Measurements from ENCODE around the gene B4GALT3. TPM values are rescaled to one million over a fixed set of nuclear protein-coding genes. Genes with fewer than 3 reads are reported as not detected.
A peak's percentile ranks its signal among the peaks of the same experiment; 100 is the strongest.

Gene B4GALT3
- total RNA-seq, 1 donor from 2014 or later, result 23.0 TPM

GRCh38 chr1:161164901-161165610 is 12.3 kb downstream of the B4GALT3 start:
- no peaks in the 10 kb centered on the region for H3K27me3 Mint-ChIP-seq (ENCODE audit: low read depth)

DNA sequence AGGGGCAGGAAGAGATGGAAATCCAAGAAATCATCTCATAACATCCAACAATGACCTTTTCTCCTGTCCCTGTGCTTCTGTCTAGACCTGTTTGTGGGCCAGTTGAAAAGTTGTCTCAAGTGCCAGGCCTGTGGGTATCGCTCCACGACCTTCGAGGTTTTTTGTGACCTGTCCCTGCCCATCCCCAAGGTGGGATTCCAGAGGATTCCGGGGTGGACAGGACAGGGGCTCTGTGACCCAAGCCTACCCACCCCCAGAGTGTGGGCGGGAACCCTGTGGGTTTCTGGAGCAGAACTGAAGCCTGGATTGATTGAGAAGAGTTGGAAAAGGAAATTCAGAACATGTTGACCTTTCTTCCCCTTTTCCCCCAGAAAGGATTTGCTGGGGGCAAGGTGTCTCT is 13.5 kb downstream of the B4GALT3 start:
- peak overlapping the region; percentile 38 for H3K27ac Mint-ChIP-seq (ENCODE audit: unreplicated experiment)
- H3K4me3 Mint-ChIP-seq (ENCODE audit: unreplicated experiment), result no peak overlapping the region
- no peak for TF ChIP-seq CTCF (IDR thresholded peaks at IDR 0.05)
- DNase-seq (ENCODE audit: low spot score), result no peak
- H3K4me1 Mint-ChIP-seq (ENCODE audit: low read depth), result peaks cover 56% of the 10 kb centered on the region
- H3K27me3 Mint-ChIP-seq (ENCODE audit: low read depth), result no peaks in the 10 kb centered on the region
- H3K36me3 Mint-ChIP-seq (ENCODE audit: low read depth), result peaks cover 8% of the 10 kb centered on the region
- no peaks in the 10 kb centered on the region for H3K9me3 Mint-ChIP-seq (ENCODE audit: low read depth)

More at GRCh38 chr1:161164901-161165610, 12.3 kb downstream of the B4GALT3 start:
- no peak for TF ChIP-seq CTCF (IDR thresholded peaks at IDR 0.05)
- Mint-ChIP-seq H3K4me3 (ENCODE audit: unreplicated experiment) (peak overlapping the region; percentile 89), H3K4me1 (ENCODE audit: low read depth) (peaks cover 47% of the 10 kb centered on the region), H3K27ac (ENCODE audit: unreplicated experiment) (peak overlapping the region; percentile 99), H3K36me3 (ENCODE audit: low read depth) (peaks cover 11% of the 10 kb centered on the region), H3K9me3 (ENCODE audit: low read depth) (no peaks in the 10 kb centered on the region)
- DNase-seq (ENCODE audit: low spot score), result no peak

- Mint-ChIP-seq H3K9me3 (ENCODE audit: low read depth) (no peaks in the 10 kb centered on the region), H3K4me1 (ENCODE audit: low read depth) (peaks cover 54% of the 10 kb centered on the region), H3K27me3 (ENCODE audit: low read depth) (no peaks in the 10 kb centered on the region), H3K27ac (ENCODE audit: unreplicated experiment) (peak overlapping the region; percentile 74), H3K36me3 (ENCODE audit: low read depth) (peaks cover 8% of the 10 kb centered on the region), H3K4me3 (ENCODE audit: unreplicated experiment) (no peak overlapping the region)
- DNase-seq (ENCODE audit: low spot score), result peak; percentile 75
- TF ChIP-seq CTCF (IDR thresholded peaks at IDR 0.05), result no peak
Observed at GRCh38 chr1:161162806-161163205, 14.5 kb downstream of the B4GALT3 start.

DNA sequence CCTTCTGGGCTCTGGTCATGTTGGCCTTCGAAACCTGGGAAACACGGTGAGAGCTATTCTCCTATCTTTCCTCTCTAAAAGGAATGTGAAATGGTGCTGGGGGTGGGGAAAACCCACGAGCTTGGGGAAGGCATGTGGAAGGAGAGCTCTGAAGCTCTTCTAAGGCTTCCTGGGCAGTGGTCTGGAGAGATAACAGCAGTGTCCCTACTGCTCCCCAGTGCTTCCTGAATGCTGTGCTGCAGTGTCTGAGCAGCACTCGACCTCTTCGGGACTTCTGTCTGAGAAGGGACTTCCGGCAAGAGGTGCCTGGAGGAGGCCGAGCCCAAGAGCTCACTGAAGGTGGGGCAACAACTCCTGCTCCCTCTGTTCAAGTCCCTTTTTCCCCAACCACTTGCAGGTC is 15.3 kb downstream of the B4GALT3 start:
- H3K4me3 Mint-ChIP-seq (ENCODE audit: unreplicated experiment), result no peak overlapping the region
- no peaks in the 10 kb centered on the region for H3K9me3 Mint-ChIP-seq (ENCODE audit: low read depth)
- H3K4me1 Mint-ChIP-seq (ENCODE audit: low read depth), result peaks cover 48% of the 10 kb centered on the region

DNA sequence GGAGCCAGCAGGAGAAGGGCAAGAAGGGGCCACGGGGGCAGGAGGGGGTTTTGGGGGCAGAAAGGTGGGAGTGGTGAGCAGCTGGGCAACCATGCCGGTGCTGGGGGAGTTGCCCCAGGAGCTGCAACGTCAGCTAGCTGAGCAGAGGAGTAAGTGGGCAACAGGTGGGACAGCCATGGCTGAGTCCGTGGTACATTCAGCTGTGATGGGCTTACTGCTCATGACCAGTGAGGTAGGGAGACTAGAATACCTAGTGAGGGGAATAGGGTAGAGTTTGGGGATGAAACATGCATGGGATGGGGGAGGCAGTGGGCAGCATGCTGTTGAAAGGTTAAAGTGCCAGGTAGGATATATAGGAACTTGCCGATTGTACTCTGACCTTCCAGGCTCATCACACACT is 15.7 kb downstream of the B4GALT3 start:
- no peak for TF ChIP-seq CTCF (IDR thresholded peaks at IDR 0.05)
- Mint-ChIP-seq H3K27me3 (ENCODE audit: low read depth) (no peaks in the 10 kb centered on the region), H3K4me3 (ENCODE audit: unreplicated experiment) (no peak overlapping the region), H3K9me3 (ENCODE audit: low read depth) (no peaks in the 10 kb centered on the region), H3K27ac (ENCODE audit: unreplicated experiment) (no peak overlapping the region), H3K4me1 (ENCODE audit: low read depth) (peaks cover 46% of the 10 kb centered on the region), H3K36me3 (ENCODE audit: low read depth) (peaks cover 13% of the 10 kb centered on the region)
- no peak for DNase-seq (ENCODE audit: low spot score)

More for the DNA sequence above, 15.3 kb downstream of the B4GALT3 start:
- no peak overlapping the region for H3K27ac Mint-ChIP-seq (ENCODE audit: unreplicated experiment)
- DNase-seq (ENCODE audit: low spot score), result peak; percentile 67
- H3K36me3 Mint-ChIP-seq (ENCODE audit: low read depth), result peaks cover 12% of the 10 kb centered on the region
- TF ChIP-seq CTCF (IDR thresholded peaks at IDR 0.05), result no peak
- no peaks in the 10 kb centered on the region for H3K27me3 Mint-ChIP-seq (ENCODE audit: low read depth)

All from chondrocyte (in vitro differentiated cells).